Transverse colon (tissue), 3 donors: Measurements from ENCODE around the gene SYNE1.

Source experiments
- EP300 ChIP-seq: sonication (generic); formaldehyde crosslinking; IDR thresholded peaks from one replicate; pipeline ENCODE4 v1.6.1; 2017; ENCODE audit warnings: antibody characterized with exemption, low read depth
- POLR2A ChIP-seq: fragments of 450-650 bp; IDR thresholded peaks from one replicate; pipeline ENCODE4 v1.6.1; 2016; ENCODE audit warnings: antibody characterized with exemption, mild to moderate bottlenecking, moderate library complexity
- TF ChIP-seq, protein P1 (sequence below), 5 experiments: fragments of 200-600 bp in 3 of 5; fragments of 450-650 bp in 2 of 5; sonication (generic) in 3 of 5; IDR thresholded peaks; 1 replicate in 2 of 5; 2 replicates in 3 of 5; pipeline ENCODE4 v1.5.1; 2016 to 2017; ENCODE audit warnings: antibody characterized with exemption in 5 of 5, inconsistent platforms in 3 of 5, mild to moderate bottlenecking in 2 of 5, moderate library complexity in 1 of 5

DNA sequence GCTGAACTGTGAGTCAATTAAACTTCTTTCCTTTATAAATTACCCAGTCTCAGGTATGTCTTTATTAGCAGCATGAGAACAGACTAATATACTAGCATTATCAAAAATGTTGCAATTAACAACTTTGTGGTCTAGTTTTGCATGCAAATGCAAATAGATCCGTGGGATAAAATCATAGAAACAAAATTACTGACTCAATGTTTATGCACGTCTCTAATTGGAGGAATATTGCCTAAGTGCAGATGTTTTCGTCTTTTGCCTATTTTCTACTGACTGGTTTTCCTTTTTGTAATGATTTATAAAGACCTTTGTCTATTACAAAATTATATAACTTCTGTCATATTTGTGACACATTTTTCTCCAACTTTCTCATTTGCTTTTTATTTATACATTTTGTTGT lies 51.9 kb downstream of the SYNE1 start:
- TF ChIP-seq, protein P1, sequence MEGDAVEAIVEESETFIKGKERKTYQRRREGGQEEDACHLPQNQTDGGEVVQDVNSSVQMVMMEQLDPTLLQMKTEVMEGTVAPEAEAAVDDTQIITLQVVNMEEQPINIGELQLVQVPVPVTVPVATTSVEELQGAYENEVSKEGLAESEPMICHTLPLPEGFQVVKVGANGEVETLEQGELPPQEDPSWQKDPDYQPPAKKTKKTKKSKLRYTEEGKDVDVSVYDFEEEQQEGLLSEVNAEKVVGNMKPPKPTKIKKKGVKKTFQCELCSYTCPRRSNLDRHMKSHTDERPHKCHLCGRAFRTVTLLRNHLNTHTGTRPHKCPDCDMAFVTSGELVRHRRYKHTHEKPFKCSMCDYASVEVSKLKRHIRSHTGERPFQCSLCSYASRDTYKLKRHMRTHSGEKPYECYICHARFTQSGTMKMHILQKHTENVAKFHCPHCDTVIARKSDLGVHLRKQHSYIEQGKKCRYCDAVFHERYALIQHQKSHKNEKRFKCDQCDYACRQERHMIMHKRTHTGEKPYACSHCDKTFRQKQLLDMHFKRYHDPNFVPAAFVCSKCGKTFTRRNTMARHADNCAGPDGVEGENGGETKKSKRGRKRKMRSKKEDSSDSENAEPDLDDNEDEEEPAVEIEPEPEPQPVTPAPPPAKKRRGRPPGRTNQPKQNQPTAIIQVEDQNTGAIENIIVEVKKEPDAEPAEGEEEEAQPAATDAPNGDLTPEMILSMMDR (IDR thresholded peaks at IDR 0.05), result no peak
- TF ChIP-seq EP300, result no peak
- TF ChIP-seq POLR2A, result no peak
